Medulla oblongata (tissue), 1 donor: Measurements from ENCODE around the gene TSG101.

Experiments used
- DNase-seq: peaks from one replicate; pipeline ENCODE4 v3.0.0-alpha.2; 2015; ENCODE audit errors: extremely low spot score

Gene TSG101

GRCh38 chr11:18493310-18493709 is 33.4 kb downstream of the TSG101 start:
- DNase-seq = no peak

GRCh38 chr11:18492888-18493287 is 33.9 kb downstream of the TSG101 start:
- no peak for DNase-seq

- DNase-seq = no peak
Measured at GRCh38 chr11:18491924-18492323, 34.8 kb downstream of the TSG101 start.

GRCh38 chr11:18490736-18491485 is 35.8 kb downstream of the TSG101 start:
- DNase-seq = peak; percentile 13

- no peak for DNase-seq
Measured at GRCh38 chr11:18490319-18490718, 36.4 kb downstream of the TSG101 start.

- no peak for DNase-seq
Measured at GRCh38 chr11:18485913-18486528, 40.7 kb downstream of the TSG101 start.

GRCh38 chr11:18479063-18479462 is 47.7 kb downstream of the TSG101 start:
- no peak for DNase-seq

- DNase-seq = no peak
Measured at GRCh38 chr11:18472587-18472986, 54.2 kb downstream of the TSG101 start.

- no peak for DNase-seq
Measured at GRCh38 chr11:18471995-18472394, 54.7 kb downstream of the TSG101 start.

- no peak for DNase-seq
Measured at GRCh38 chr11:18468961-18469360, 57.8 kb downstream of the TSG101 start.

GRCh38 chr11:18468059-18468458 is 58.7 kb downstream of the TSG101 start:
- no peak for DNase-seq

GRCh38 chr11:18466402-18466801 is 60.3 kb downstream of the TSG101 start:
- DNase-seq = no peak

GRCh38 chr11:18463439-18463838 is 63.3 kb downstream of the TSG101 start:
- no peak for DNase-seq

- DNase-seq = no peak
Measured at GRCh38 chr11:18461909-18462308, 64.8 kb downstream of the TSG101 start.

GRCh38 chr11:18459634-18460033 is 67.1 kb downstream of the TSG101 start:
- no peak for DNase-seq

- DNase-seq = no peak
Measured at GRCh38 chr11:18457450-18457849, 69.3 kb downstream of the TSG101 start.

- DNase-seq = no peak
Measured at GRCh38 chr11:18455686-18456372, 70.9 kb downstream of the TSG101 start, which contains the start of gene LDHAL6A. Gene LDHAL6A (plus strand): TSS chr11:18455856. CDS start chr11:18456681, 825 bp downstream.

GRCh38 chr11:18452927-18453326 is 73.8 kb downstream of the TSG101 start:
- no peak for DNase-seq

- DNase-seq = no peak
Measured at GRCh38 chr11:18449251-18449650, 77.5 kb downstream of the TSG101 start.

- DNase-seq = no peak
Measured at GRCh38 chr11:18438691-18439090, 88.1 kb downstream of the TSG101 start.
